K562 (cell line): ENCODE measurements around the gene CPT1A. TPM values are rescaled to one million over a fixed set of nuclear protein-coding genes. Genes with fewer than 3 reads are reported as not detected.

Experiments
- ATAC-seq: fragments of 200-7000 bp; cut with Tn5 transposase; 3 replicates; pipeline ENCODE4 v1.9.1; 2020; ENCODE audit warnings: moderate library complexity
- BruUV-seq: library from RNA; stranded (reverse); fragments of 400-500 nt; replicated peaks from 2 replicates; lab custom pipeline; 2021; lab: Mats Ljungman, UMichigan
- CTCF ChIA-PET: fragments of 300-600 bp; formaldehyde crosslinking; extraction: SDS; loops from one replicate; lab custom pipeline; 2021; ENCODE audit warnings: low intra/inter-chr PET ratio; lab: Yijun Ruan, JAX
- POLR2A ChIA-PET: fragments of 300-600, 350-650 bp; sonication (Branson Sonifier 250); formaldehyde crosslinking; extraction: SDS; loops from one replicate; lab custom pipeline; 2021; ENCODE audit warnings: antibody characterized with exemption, inconsistent platforms; lab: Yijun Ruan, JAX
- DNase-seq, 4 experiments: peaks; one replicate each; pipeline versions ENCODE4 v3.0.0 to v3.0.0-alpha.2; 2011 to 2018; ENCODE audit warnings: low spot score in 3 of 4, mixed read lengths in 3 of 4; ENCODE audit errors: extremely low read depth in 1 of 4
- FAIRE-seq: peaks from 2 replicates; lab custom pipeline; 2011; peaks lifted over from hg19 to GRCh38; lab: Jason Lieb, UNC
- H2AFZ ChIP-seq: 2 replicates; pipeline ENCODE4 v1.6.0; 2011; ENCODE audit warnings: low read depth, low read length, control low read depth, inconsistent platforms
- H3K27ac ChIP-seq: fragments of 200-600 bp; 3 replicates; pipeline ENCODE4 v1.8.0; 2011; ENCODE audit warnings: low read depth, mild to moderate bottlenecking, control low read depth, inconsistent platforms, low read length, moderate library complexity, mixed read lengths; ENCODE audit errors: extremely low read depth
- H3K27me3 ChIP-seq, 2 experiments: fragments of 300-600 bp in 1 of 2; 2 replicates in 1 of 2; 3 replicates in 1 of 2; pipeline versions ENCODE4 v1.6.0 to v1.8.0; 2011; ENCODE audit warnings: inconsistent platforms in 2 of 2, low read length in 2 of 2, mild to moderate bottlenecking in 1 of 2, mixed read lengths in 1 of 2, moderate library complexity in 1 of 2; ENCODE audit not compliant: control insufficient read depth in 2 of 2, insufficient read depth in 2 of 2
- H3K36me3 ChIP-seq: fragments of 300-600 bp; 3 replicates; pipeline ENCODE4 v1.8.0; 2011; ENCODE audit warnings: mild to moderate bottlenecking, low read length, inconsistent platforms; ENCODE audit not compliant: control insufficient read depth, insufficient read depth
- H3K4me1 ChIP-seq, 2 experiments: fragments of 200-600 bp in 1 of 2; replicated peaks in 1 of 2; 2 replicates in 1 of 2; 3 replicates in 1 of 2; pipeline versions ENCODE4 v1.5.1 to v1.8.0; 2011; ENCODE audit warnings: inconsistent platforms in 2 of 2, low read length in 2 of 2, mild to moderate bottlenecking in 1 of 2, mixed read lengths in 1 of 2, moderate library complexity in 1 of 2; ENCODE audit not compliant: control insufficient read depth in 2 of 2, insufficient read depth in 2 of 2
- H3K4me2 ChIP-seq: 2 replicates; pipeline ENCODE4 v1.6.1; 2011; ENCODE audit warnings: low read length, control low read depth, inconsistent platforms, mixed read lengths; ENCODE audit not compliant: insufficient read depth
- H3K4me3 ChIP-seq: fragments of 200-600 bp; sonication (generic), shearing (Covaris generic); 2 replicates; pipeline ENCODE4 v1.5.1; 2016; ENCODE audit warnings: control low read depth, inconsistent platforms
- H3K79me2 ChIP-seq: fragments of 200-600 bp; 3 replicates; pipeline ENCODE4 v1.8.0; 2011; ENCODE audit warnings: low read length, inconsistent platforms; ENCODE audit not compliant: control insufficient read depth, insufficient read depth
- H3K9ac ChIP-seq, 2 experiments: 2 replicates each; pipeline versions ENCODE4 v1.6.0 to v1.6.1; 2011; ENCODE audit warnings: low read depth in 2 of 2, low read length in 2 of 2, control low read depth in 1 of 2, inconsistent platforms in 1 of 2, mild to moderate bottlenecking in 1 of 2, mixed read lengths in 1 of 2; ENCODE audit not compliant: insufficient read depth in 1 of 2
- H3K9me1 ChIP-seq: one replicate; pipeline ENCODE4 v1.6.0; 2011; ENCODE audit warnings: inconsistent platforms, mild to moderate bottlenecking, low read length, moderate library complexity; ENCODE audit not compliant: control insufficient read depth, insufficient read depth
- H3K9me3 ChIP-seq: replicated peaks from 2 replicates; pipeline ENCODE4 v1.5.1; 2011; ENCODE audit warnings: low read depth, low read length, inconsistent platforms; ENCODE audit not compliant: control insufficient read depth, insufficient read depth
- H4K20me1 ChIP-seq: replicated peaks from 2 replicates; pipeline ENCODE4 v1.6.1; 2011; ENCODE audit warnings: low read length, inconsistent platforms, mixed read lengths; ENCODE audit not compliant: control insufficient read depth, insufficient read depth
- ZKSCAN1 ChIP-seq: fragments of 150-350 bp; IDR thresholded peaks from 2 replicates; pipeline ENCODE4 v1.6.1; 2016; ENCODE audit warnings: low read depth, low read length
- ZNF507 ChIP-seq: conservative IDR thresholded peaks from 2 replicates; pipeline ENCODE4 v1.6.1; 2017; ENCODE audit warnings: missing genetic modification characterization, missing compliant biosample characterization
- WGBS: fragments of 100-300 bp; shearing (Covaris generic); methylation state at CpG from one replicate; pipeline ENCODE4 v1.1.6; 2016; ENCODE audit warnings: low coverage, mixed read lengths; ENCODE audit not compliant: insufficient coverage; ENCODE audit errors: missing lambda C conversion rate; 5-methylcytosine and 5-hydroxymethylcytosine counted together
- in situ Hi-C: fragments of 300-500 bp; cut with MboI; formaldehyde crosslinking; loops from 4 replicates; pipeline ENCODE4 v1.15.0; 2018; ENCODE audit warnings: inconsistent platforms, mixed read lengths
- intact Hi-C: fragments of 100-400 bp; cut with micrococcal nuclease; formaldehyde crosslinking; loops from 2 replicates; pipeline ENCODE4 v1.14.2; 2022
- polyA plus RNA-seq, 8 experiments: library from polyadenylated mRNA; depleted of rRNA in 4 of 8; stranded (reverse) in 5 of 8; unstranded in 3 of 8; fragments of >200 nt; fragmentation: Nextera tagmentation in 2 of 8; fragmentation: Illumina TruSeq in 1 of 8; extraction: Ambion mirVana in 2 of 8; extraction: Trizol in 1 of 8; gene quantifications; 2 replicates each; pipeline versions ENCODE4 v1.2.1 to v1.2.3, GENCODE V29; 2011 to 2014; ENCODE audit warnings: inconsistent platforms in 1 of 8, missing spikeins in 1 of 8
- total RNA-seq, 7 experiments: library from RNA; depleted of rRNA in 6 of 7; stranded (reverse); fragments of >200 nt in 6 of 7; fragmentation: Illumina TruSeq in 2 of 7; extraction: Trizol in 2 of 7; gene quantifications; 2 replicates each; pipeline versions ENCODE4 v1.2.1 to v1.2.3, GENCODE V29; 2011 to 2021; ENCODE audit warnings: low replicate concordance in 1 of 7
- TF ChIP-seq, protein P1 (sequence below), 2 experiments: IDR thresholded peaks; 2 replicates each; pipeline ENCODE4 v1.6.1; 2011; ENCODE audit warnings: borderline replicate concordance in 1 of 2, control low read depth in 1 of 2, low read depth in 1 of 2, low read length in 1 of 2, mild to moderate bottlenecking in 1 of 2, mixed read lengths in 1 of 2, moderate library complexity in 1 of 2; ENCODE audit not compliant: insufficient read depth in 1 of 2, insufficient read length in 1 of 2, poor library complexity in 1 of 2, severe bottlenecking in 1 of 2; ENCODE audit errors: extremely low read depth in 1 of 2

CPT1A gene
- total and polyA plus RNA-seq, 9 of the 15 experiments (the other 6 are each of a cell fraction or from before 2014, with no cell fraction given), result 2.6 to 29.1 (median 12.3) TPM

DNA sequence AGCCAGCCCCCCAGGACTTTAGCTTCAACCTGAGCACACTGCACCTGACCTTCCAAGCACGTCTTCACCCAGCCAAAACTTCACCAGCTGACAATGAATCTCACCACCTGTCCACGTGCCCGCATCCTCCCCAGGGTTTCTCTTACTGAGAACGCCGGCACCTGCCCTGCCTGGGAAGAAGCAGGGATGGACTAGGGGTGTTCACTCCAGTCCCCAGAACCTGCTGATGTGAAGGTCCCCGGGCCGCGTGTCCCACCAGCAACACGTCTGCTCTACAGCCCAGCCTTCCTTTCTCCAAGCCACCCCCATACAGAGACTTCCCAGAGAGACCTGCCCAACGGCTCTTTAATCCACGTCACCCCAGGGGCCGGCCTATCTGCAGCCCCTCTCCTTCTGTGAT, 12.8 kb downstream of the CPT1A start:
- no peak for DNase-seq
- H2AFZ ChIP-seq, result no peak overlapping the region
- intact Hi-C loops, result no loop called here
- H4K20me1 ChIP-seq, result no peaks in the 10 kb centered on the region
- no peak overlapping the region for H3K4me2 ChIP-seq
- H3K4me3 ChIP-seq, result no peak overlapping the region
- H3K79me2 ChIP-seq, result no peaks in the 10 kb centered on the region
- H3K27ac ChIP-seq, result no peak overlapping the region
- no peak for TF ChIP-seq ZNF507
- no peak for TF ChIP-seq ZKSCAN1
- TF ChIP-seq, protein P1, sequence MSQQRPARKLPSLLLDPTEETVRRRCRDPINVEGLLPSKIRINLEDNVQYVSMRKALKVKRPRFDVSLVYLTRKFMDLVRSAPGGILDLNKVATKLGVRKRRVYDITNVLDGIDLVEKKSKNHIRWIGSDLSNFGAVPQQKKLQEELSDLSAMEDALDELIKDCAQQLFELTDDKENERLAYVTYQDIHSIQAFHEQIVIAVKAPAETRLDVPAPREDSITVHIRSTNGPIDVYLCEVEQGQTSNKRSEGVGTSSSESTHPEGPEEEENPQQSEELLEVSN (IDR thresholded peaks at IDR 0.05; ENCODE audit: borderline replicate concordance in 1 of 2, extremely low read depth in 1 of 2, insufficient read depth in 1 of 2, insufficient read length in 1 of 2, low read depth in 1 of 2, low read length in 1 of 2, poor library complexity in 1 of 2, severe bottlenecking in 1 of 2), result no peak
- TF ChIP-seq, all 486 proteins: peak for 0
- Histone ChIP-seq H3K9me3 (no peaks in the 10 kb centered on the region), H3K4me1 (peaks cover 0 to 19% of the 10 kb centered on the region in 2 experiments; a peak in 2 of 5 replicates), H3K9ac (no peak overlapping the region), H3K27me3 (no peaks in the 10 kb centered on the region), H3K36me3 (peaks cover 4% of the 10 kb centered on the region; the same call in 1 of the 3 replicates), H3K9me1 (no peaks in the 10 kb centered on the region)
- ATAC-seq (no peak), FAIRE-seq (no peak)
- no TSS peak for BruUV-seq
- in situ Hi-C loops, result loop anchor here (25.0 kb wide), 1 partner anchor 833 kb away; no protein-coding TSS in a partner anchor
- ChIA-PET CTCF (no interaction called here), POLR2A (interaction anchor here (0.7 kb wide), 2 partner anchors 21 to 220 kb away, joined by 3 read pairs; no protein-coding TSS in a partner anchor)
- 63% methylated on average over 12 of the region's 12 CpGs for WGBS
